Activated CD4-positive, alpha-beta T cell treated with anti-CD3 and anti-CD28 coated beads for 4 hours (primary cell): Measurements from ENCODE around the gene ZFYVE28.
"Not testable (repeated sequence)": the region's sequence is repeated elsewhere in the genome, so short reads cannot be mapped to it uniquely, and the experiment has no call there.

Experiments used
- DNase-seq, 2 donors: peaks; one replicate each; pipeline ENCODE4 v3.0.0-alpha.2; 2020

ZFYVE28 gene

DNA sequence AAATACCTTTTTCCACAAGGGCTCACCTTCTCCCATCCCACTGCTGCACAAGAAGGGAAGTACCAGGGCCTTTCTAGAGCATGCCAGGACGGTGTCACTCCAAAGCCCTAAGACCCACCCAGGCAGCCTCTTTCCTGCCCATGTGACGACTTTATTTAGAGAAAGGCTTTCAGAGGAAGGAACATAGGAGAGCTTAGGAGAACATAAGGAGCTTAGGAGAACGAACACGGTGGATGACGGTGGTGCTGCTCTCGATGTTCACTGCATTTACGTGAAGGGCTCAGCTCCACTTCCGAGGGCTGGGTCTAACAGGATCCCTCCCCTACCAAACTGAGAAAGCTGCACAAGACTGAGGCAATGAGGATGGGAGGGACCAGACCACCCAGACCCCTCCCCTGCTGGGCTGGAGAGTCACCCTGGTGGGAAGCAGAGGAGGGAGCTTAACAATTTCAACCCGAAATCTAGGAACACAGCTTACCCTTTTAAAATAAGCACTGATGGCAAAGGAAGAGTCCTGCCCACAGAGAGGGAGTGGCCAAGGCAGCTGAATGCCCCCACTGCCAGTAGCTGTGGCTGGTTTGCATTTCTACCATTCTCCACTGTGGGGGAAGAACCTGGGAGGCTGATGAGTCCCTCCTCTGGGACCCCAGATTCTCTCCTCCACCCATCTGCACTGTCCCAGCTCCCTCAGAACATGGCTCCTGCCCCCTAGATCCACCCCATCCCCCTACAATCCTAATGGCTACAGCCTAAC lies 29.8 kb downstream of the ZFYVE28 start:
- no peak for DNase-seq

DNA sequence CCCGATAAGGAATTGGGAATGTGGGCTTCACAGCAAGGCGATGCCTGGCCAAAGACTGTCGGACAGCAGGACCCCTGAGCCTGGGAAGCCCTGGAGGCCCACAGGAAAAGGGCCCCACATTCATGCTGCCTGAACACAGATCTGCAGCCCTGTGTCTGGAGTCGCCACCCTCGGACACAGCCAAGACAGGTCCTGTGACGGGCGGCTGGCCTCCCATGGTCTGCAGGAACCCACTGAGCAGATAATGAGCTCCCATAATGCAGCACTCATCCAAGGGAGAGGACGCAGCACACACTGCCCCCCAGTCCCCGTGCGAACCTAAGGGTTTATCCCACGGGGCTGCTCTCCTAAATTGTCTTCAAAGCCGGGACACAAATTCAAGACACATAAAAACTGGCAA lies 30.6 kb downstream of the ZFYVE28 start:
- no peak for DNase-seq

DNA sequence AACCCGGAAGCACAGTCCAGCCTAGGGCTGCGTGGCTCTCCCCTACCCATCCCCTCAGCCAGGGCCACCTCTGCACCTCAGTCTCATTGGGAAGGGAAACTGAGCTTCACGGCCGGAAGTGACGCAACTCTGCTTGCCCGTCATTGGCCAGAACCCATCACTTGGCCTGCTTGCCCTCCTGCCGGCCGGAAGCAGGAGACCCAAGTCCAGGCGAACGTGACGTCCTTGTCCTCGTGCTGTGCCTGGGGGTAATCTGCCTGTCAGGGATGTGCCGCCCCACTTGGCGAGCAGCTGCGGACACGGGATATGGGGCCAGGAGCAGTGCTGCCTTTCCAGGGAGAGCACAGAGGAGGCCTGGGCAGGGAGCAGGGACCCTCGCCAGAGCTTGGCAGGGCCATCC lies 31.2 kb downstream of the ZFYVE28 start:
- no peak for DNase-seq

DNA sequence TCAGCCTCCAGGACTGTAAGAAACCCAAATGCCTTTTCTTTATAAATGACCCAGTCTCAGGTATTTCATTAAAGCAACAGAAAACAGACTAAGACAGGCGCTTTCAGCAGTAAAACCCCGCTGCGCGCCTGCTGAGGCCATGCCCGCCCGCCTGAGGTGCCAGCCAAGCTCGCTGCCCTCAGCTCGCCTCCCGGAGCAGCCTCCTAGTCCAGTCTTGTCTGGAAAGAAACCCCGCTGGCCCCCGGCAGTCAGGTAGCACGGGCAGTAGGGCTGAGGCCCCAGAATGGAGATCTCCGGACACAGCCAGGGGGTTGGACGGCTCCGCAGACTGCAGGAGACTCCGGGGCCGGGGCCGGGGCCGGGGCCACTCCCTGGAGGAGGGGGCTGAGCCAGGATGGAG lies 31.7 kb downstream of the ZFYVE28 start:
- DNase-seq: no peak

DNA sequence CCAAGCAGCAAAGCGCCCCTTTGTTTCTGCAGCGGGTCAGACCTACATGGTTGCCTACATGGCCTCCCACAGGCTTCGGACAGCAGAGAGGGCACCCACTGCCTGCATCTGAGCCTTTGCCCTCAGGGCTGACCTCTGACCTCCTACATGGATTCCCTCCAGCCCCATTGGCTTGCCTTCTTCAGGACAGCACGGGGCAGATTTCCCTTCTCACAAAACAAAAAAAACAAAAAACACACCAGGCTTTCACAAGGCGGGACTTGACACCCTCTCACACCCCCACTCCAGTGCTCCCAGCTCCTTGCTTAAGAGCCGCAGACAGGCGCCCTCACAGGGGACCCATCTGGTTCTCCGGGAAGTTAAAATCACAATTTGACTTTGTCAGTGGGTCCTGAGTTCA lies 32.9 kb downstream of the ZFYVE28 start:
- DNase-seq: no peak

DNA sequence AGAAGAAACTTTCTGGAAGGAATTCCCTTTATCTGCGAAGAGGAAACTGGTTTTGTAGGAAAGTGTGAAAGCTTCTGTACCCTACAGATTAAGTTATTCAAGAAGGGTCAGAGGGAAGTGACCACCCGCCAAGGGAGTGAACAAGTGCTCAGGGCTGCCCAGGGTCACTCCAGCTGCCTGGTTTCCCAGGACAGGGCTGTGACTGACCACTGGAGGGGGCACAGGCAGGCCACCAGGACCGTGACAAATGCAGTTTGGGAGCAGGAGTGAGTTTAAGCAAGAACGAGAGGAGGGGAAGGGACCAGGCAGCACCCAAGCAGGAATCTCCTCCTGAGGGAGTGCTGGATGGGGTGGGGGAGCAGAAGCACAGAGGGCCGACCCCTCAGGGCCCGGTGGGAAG lies 34.2 kb downstream of the ZFYVE28 start:
- DNase-seq: no peak

DNA sequence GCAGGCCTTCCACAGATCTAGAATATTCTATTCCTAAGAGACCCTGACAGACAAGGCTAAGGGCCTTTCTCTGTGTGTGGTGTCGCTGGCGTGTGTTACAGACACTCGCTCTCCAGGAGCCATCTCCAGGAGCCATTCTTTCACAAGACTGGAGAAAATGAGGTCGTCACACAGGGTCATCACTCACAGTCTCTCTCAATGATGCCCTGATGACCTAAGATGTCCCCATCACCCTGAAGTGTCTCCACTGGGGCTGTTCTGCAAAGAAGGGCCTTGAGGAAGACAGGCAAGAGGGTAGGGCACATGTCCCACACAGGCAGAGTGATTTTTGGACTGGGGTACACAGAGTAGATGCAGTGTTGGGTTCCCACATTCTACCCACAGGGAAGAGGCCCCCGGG lies 34.7 kb downstream of the ZFYVE28 start:
- DNase-seq: no peak

DNA sequence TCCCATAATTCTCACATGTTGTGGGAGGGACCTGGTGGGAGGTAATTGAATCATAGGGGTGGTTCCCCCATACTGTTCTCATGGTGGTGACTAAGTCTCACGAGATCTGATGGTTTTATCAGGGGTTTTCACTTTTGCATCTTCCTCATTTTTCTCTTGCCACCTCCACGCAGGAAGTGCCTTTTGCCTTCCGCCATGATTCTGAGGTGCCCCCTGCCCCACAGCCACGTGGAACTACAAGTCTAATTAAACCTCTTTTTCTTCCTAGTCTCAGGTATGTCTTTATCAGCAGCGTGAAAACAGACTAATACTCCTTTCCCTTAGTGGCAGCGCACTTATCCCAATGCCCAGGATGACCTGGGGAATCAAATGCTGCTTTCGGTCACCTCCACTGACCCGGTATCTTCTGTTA lies 35.2 kb downstream of the ZFYVE28 start:
- not testable (repeated sequence) for DNase-seq

DNA sequence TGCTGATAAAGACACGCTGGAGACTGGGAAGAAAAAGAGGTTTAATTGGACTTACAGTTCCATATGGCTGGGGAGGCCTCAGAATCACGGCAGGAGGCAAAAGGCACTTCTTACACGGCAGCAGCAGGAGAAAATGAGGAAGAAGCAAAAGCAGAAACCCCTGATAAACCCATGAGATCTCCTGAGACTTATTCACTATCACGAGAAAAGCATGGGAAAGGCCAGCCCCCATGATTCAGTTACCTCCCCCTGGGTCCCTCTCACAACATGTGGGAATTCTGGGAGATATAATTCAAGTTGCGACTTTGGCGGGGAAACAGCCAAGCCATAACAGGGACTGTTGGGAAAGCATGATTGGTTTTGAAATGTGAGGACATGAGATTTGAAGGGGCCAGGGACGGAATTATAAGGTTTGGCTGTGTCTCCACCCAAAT lies 35.7 kb downstream of the ZFYVE28 start:
- not testable (repeated sequence) for DNase-seq

DNA sequence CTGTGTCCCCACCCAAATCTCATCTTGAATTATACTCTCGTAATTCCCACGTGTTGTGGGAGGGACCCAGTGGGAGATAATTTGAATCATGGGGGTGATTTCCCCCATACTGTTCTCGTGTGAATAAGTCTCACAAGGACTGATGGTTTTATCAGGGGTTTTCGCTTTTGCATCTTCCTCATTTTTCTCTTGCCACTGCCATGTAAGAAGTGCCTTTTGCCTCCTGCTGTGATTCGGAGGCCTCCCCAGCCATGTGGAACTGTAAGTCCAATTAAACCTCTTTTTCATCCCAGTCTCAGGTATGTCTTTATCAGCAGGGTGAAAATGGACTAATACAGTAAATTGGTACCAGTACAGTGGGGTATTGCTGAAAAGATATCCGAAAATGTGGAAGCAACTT lies 37.9 kb downstream of the ZFYVE28 start:
- DNase-seq: not testable (repeated sequence)

DNA sequence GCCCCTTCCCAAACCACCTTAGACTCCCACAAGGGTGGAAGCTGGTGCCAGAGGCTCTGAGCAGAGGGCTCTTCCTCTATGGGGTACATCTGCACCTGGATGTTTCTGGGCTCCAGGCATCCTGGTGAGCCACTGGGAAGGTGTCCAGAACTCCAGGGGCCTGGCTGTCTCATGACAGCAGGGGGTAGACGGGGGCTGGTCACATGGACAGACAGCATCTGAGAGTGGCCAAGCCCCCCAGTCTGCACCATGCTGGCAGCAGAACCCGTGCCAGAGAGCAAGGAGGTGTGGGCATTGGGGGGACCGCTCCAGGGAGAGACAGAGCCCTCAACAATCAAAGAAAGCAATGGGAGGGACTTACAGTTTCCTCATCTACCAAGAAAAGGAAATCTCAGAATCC lies 39.5 kb downstream of the ZFYVE28 start:
- DNase-seq: no peak

DNA sequence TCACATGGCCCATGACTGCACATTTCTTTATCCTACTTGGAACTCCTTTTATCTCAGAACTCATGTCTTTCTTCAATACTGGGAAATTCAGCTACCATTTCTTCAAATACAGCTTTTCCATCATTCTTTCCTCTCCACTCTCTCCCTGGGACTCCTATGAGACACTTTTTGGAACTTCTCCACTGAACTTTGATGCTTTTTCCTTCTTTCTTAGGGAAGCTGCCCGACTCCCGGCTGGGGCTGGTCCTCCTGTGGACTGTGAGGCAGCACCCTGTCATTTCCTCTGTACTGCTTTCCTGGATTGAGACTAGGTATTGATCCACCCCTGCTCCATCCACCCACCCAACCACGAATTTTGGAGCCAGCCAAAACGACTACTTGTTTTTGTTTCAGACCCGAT lies 40.0 kb downstream of the ZFYVE28 start:
- no peak for DNase-seq

DNA sequence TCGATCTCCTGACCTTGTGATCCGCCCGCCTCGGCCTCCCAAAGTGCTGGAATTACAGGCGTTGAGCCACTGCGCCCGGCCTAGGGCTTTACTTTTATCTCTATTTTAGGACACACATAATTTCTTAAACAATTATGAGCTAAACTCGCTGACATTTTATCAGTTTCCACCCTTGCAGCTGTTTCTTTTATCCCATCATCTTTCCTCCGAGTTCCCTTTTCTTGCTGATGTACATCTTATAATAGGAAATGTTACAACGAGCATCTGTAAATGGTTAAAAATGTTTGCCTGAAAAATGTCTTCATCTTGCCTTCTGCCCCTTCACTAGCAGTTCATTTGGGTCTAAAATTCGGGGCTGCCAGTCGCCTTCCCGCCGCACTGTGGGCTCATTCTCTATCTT lies 41.2 kb downstream of the ZFYVE28 start:
- DNase-seq: no peak

DNA sequence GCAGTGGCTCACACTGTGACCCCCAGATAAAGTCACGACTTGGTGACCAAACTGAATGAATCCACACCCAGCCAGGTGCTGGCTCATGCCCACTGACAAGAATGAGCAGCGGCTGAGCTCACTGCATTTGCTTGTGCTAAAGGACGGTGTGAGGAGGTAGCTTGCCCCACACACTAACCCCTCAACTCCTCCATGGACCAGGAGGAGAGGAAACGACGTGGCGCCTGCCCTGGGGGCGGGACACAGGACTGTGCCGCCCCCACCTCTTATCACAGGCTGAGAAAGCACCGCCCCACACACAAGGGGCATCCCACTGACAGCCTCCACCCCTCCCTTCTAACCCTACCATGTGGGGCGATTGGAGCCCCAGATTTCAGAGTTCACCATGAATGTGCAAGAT lies 43.0 kb downstream of the ZFYVE28 start:
- no peak for DNase-seq

DNA sequence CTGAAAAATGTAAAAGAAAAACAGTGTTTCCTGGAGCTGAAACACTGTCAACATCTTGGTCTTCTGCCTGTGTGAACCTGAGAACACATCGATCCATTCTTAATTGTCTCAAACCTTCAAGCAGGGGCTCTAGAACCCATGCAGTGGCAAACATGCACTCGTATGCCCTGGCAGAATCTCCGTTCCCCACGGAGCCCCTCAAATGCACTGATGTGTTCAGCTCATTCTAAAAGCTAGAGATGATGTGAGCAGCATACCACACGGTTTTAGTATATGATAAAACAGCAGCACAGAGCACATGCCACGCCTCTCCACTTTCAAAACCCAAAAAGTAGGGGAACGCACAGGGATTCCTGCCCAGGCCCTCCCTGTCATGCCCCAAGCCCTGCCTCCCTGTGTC lies 44.9 kb downstream of the ZFYVE28 start:
- DNase-seq: no peak

DNA sequence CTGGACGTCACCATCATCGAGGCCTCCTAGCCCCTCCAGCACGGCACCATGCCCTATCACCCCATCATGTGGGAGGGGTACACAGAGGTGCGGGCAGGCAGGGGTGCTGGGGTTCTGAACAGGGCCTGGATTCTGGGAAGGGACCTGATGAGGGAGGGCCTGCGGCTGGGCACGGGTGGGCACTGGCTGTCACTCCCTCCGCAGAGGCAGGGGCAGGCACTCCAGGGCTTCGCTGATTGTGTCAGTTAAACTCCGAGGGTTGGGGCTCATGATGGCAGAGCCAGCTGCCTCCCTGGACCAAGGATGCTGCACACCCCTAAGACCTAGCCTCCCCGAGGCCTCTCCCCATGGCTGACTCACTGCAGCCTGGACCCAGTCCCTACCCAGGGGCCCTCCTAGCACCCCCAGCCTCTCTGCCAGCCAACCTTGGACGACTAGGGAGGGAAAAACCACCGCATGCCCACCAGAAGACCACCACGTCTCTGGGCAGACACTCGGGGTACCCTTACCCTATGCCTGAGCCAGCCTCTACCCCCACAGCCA lies 45.9 kb downstream of the ZFYVE28 start:
- DNase-seq: no peak

DNA sequence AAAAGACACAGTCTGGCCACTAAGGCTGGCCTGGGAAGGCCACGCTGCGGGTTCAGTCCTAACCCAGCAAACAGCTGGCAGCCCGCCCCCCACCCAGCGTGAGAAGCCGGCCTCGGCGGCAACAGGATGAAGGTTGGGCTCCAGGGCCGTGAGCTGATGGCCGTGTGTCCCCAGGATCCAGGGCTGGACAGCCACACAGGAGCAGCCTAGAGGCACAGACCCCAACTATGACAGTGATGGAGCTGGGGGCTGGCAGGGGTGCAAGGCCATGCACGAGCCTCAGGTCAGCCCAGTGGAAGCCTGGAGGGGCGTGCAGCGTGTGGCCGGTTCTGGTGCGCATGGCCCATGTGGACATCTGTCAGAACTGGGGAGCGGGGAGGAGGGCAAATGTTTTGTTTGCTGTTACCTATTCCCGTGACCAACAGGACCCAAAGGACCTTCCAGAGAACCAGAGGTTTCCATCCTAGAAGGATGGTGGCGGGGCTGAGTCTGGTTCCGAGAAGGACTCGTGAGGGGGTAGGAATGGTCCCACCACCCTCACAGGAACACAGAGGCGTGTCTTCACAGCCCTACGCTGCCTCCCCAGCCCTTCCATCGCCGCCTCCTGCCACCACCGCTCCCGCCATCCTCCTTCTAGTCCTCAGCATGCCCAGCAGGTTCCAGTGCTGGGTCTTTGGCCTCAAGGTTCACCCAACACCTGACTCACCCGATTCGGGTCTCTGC lies 46.5 kb downstream of the ZFYVE28 start:
- DNase-seq: no peak

DNA sequence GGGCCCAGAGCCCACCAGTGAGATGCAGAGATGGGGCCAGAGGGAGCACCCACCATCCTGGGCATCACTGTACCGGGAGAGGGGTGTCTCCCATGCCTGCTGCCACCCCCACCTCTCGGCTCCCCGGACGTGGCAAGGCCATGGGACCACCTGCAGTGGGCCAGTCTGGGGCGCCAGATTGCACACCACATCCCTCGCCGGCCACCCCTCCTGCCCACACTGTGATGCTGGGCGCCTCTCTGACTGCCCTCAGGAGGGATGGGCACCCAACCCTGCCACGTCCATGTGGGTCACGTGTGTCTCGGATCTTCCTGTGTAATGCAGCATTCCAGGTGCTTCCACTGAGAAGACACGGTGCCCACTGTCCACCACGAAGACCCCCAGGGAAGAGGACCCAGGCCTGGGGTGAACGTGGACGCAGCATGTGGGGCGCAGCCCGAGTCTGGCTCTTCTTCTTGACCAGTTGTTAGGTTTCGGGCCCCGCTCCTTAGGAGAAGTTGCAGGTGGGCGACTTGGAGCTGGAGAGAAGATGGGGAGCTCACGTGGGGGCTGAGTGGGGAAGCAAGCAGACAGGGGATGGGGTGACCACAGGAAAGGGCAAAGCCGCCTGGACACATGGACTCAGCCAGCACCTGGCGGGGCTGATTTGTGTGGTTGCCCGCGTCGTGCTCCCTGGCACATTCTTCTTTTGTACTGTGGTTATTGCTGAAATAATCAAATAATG lies 47.7 kb downstream of the ZFYVE28 start:
- DNase-seq: no peak

DNA sequence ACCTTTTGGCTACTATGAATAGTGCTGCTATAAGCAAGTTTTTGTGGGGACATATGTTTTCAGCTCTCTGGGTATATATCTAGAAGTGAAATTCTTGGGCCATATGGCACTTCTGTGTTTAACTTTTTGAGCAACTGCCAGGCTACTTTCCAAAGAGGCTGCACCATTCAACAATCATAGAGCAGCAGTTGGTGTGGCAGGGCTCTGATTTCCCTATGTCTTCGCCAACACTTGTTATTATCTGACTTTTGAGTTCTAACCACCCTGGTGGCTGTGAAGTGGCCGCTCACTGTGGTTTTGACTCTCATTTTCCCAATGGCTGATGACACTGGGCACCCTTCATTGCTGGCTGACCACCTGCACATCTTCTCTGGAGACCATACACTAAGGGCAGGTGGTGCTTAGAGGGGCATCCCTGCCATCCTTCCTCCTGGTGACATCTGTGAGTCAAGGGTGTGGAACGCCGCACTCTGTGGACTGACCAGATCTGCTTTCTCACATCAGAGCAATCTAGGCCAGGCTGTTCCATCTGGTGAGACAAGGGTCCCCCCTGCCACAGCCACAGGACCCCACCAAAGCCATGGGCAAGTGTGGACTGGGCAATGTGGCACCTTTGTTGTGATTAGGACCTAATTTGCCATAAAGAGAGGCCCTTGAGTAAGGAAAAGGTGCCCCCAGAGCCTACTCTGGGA lies 49.6 kb downstream of the ZFYVE28 start:
- DNase-seq: no peak

DNA sequence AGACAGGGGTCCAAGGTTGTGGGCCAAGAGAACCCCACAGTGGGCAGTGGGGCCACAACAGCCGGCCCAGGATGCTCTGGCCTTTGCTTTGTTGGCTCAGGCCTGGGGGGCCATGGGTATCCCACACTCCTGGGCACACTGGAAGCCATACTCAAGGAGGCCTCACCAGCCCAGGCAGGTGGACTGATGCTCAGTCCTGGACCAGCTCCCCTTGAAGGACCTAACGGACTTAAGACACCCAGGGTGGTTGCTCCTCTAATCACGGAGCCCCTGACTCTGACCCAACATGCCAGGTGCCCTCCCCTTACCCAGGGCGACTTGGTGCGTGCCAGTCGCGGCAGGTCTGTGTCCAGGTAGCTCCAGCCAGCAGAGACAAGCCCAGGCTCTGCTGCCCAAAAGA lies 50.8 kb downstream of the ZFYVE28 start:
- DNase-seq: no peak

DNA sequence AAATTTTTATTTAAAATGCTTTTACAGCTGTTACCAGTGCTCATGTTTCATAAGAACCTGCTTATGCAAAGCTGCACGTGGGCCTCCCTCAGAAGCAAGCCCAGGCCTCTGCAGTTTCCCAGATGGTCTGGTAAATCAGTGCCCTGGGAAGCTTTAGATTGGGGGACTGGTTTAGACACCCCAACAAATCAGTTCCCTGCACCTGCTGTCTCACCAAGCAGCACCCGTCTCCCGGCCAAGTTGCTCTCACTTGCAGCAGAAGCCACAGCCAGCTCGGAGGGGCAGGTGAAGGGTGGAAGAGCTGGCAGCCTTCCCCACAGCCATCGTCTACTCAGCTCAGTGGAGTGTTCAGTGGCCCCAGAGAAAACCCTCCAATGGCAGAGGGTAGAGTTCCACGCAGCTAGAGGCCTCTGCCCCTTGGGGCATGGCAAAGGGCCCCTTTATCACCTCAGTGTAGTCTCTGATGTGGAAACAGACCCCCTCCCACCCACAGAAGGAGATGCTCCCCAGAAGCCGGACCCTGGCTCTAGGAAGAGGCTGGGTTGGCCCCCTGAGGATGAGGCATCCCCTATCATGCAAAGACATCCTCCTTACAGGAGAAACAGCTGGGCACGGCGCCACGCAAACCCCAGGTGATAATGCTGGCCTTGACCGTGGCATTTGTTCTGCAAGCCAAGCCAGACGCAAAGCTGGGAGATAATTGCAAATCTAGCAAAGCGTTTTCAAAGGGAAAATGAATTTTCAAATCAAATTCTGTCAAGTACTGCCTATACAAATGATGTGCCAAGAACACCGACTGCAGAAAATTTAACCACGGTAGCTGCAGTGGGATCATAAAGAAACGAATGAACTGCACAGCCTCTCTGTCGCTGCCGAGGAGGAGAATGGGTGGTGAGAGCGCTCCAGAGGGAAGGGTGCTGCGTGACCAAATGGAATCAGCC lies 51.9 kb downstream of the ZFYVE28 start:
- DNase-seq: no peak

DNA sequence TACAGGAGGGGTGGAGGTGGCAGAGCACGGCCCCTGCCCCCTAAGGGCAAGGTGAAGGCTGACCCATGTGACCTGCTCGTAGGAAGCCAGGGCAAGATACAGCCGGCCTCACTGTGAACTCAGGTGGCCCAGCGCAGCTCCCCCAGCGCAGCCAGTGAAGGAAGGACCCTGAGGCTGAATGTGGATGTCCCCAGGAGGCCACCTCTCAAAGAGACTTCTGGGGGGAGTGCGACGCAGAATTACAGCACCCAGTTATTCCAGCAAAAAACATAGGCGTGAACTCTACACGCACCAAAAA lies 52.6 kb downstream of the ZFYVE28 start:
- DNase-seq: no peak
